ENCODE data around the gene AFDN. TPM values are rescaled to one million over a fixed set of nuclear protein-coding genes. Genes with fewer than 3 reads are reported as not detected.

The AFDN gene
- total RNA-seq, 1 donor from 2014 or later: 75.9 TPM

DNA sequence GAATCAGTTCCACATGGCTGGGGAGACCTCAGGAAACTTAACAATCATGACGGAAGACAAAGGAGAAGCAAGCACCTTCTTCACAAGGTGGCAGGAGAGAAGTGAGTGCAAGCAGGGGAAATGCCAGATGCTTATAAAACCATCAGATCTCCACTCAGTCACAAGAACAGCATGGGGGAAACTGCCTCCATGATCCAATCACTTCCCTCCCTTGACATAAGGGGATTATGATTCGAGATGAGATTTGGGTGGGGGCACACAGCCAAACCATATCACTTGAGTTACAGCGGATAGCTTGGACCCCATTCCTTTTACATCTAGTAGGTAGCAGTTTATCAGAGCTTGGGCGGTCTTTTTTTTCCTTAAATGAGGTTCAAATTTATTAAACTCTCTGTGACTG, 19.1 kb downstream of the AFDN start:
- Mint-ChIP-seq H3K27me3 (ENCODE audit: insufficient read depth) (peaks cover 18% of the 10 kb centered on the region), H3K36me3 (ENCODE audit: low read depth) (peaks cover 4% of the 10 kb centered on the region), H3K4me3 (no peak overlapping the region), H3K27ac (no peak overlapping the region), H3K9me3 (no peaks in the 10 kb centered on the region), H3K4me1 (ENCODE audit: low read depth) (peaks cover 21% of the 10 kb centered on the region)
- no peak for DNase-seq (ENCODE audit: low spot score)
- intact Hi-C loops (cut with micrococcal nuclease): no loop called here

DNA sequence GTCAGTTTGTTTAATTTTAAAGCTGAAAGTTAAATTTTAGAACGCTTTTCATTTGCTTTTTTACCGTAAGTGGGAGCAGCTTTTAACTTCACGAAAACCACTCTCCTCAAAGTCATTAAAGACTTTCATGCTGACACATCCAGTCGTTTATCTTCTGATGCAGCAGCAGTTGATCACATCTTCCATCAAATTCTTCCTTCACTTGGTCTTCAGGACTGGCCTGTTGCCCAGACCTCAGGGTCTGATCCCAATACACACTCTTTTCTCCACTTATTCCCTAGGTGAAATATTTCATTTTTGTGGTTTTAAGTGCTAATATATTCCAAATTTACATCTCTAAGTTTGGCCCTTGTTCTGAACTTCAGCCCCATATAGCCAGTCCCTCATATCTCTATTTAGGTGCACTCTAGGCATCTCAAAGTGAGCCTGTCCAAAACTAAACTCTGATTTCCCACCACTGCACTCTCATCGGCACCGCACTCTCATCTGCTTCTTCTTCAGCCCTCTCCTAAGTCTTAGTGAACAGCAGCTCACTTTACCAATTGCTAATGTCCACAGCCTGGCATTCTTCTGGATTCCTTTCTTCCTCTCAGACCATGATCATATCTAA, 20.4 kb downstream of the AFDN start:
- Mint-ChIP-seq H3K27me3 (ENCODE audit: insufficient read depth) (peaks cover 19% of the 10 kb centered on the region), H3K4me1 (ENCODE audit: low read depth) (peaks cover 31% of the 10 kb centered on the region), H3K36me3 (ENCODE audit: low read depth) (peaks cover 5% of the 10 kb centered on the region), H3K27ac (no peak overlapping the region), H3K9me3 (no peaks in the 10 kb centered on the region), H3K4me3 (no peak overlapping the region)
- intact Hi-C loops (cut with micrococcal nuclease): no loop called here
- no peak for DNase-seq (ENCODE audit: low spot score)

DNA sequence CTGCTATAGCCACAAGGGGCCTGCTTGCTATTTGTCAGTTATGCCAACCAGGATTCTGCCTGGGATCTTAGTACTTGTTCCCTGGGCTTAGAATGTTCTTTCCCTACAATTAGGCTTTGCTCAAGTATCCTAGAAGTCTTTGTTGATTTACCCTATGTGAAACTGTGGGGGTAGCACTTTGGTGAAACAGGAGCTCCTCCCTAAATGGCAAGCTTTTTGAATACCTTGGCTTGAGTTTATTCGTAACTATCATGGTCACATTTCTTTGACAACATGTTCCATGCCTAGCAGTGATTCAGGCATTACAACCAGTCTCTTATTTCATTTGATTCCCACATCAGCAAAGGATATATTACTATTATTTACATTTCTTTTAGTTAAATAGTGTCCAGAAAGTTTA, 21.2 kb downstream of the AFDN start:
- H3K27me3 Mint-ChIP-seq (ENCODE audit: insufficient read depth): peaks cover 17% of the 10 kb centered on the region
- intact Hi-C loops (cut with micrococcal nuclease): no loop called here
- no peak for DNase-seq (ENCODE audit: low spot score)
- peaks cover 5% of the 10 kb centered on the region for H3K36me3 Mint-ChIP-seq (ENCODE audit: low read depth)
- H3K27ac Mint-ChIP-seq: no peak overlapping the region
- H3K4me1 Mint-ChIP-seq (ENCODE audit: low read depth): peaks cover 36% of the 10 kb centered on the region
- no peak overlapping the region for H3K4me3 Mint-ChIP-seq
- no peaks in the 10 kb centered on the region for H3K9me3 Mint-ChIP-seq

DNA sequence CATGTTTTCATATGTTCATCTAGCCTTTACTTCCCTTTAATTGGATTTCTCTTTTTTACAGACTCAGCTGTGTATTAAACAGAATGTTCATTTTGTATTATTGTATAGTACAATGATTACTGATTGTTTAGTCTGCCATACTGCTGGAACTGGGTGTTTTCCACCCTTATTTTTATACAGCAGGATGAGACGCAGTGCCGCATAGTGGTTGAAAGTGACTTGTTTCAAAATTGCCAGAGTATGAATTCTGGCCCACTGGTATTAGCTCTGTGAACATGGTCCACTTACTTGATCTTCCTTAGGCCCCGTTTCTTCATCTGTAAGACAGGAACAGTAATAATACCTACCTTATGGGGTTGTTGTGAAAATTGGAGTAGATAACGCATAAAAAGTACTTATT, 22.1 kb downstream of the AFDN start:
- no peaks in the 10 kb centered on the region for H3K9me3 Mint-ChIP-seq
- intact Hi-C loops (cut with micrococcal nuclease): no loop called here
- no peak overlapping the region for H3K27ac Mint-ChIP-seq
- DNase-seq (ENCODE audit: low spot score): no peak
- peaks cover 5% of the 10 kb centered on the region for H3K36me3 Mint-ChIP-seq (ENCODE audit: low read depth)
- no peak overlapping the region for H3K4me3 Mint-ChIP-seq
- peaks cover 38% of the 10 kb centered on the region for H3K4me1 Mint-ChIP-seq (ENCODE audit: low read depth)
- H3K27me3 Mint-ChIP-seq (ENCODE audit: insufficient read depth): peaks cover 13% of the 10 kb centered on the region

DNA sequence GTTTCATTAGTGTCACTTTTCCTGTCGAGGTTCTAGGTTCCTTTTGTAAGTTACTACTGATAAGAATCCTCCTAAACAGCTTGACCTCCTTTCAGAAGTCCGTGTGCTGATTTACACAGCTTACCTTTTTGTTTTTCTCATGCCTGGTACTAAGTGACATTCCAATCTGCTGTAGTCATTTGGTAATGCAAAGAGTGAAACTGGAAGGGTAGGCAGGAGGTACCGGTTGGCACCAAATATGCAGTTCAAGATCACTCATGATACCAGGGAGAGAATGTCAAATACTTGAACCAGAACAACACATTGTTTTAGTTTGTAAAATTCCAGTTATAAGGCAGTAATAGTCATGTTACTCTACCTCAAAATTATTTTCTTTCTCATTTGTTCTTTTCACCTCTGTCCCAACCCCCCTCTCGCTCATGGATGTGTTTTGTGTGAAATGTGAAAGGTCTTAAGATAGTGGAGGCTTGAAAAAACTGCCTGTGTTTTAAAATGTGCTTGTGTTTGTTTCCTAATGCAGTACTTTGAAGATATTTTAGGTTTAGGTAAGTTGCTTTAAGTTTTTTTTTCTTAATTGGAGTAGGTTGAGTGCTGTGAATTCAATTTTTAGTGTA, 23.2 kb downstream of the AFDN start:
- intact Hi-C loops (cut with micrococcal nuclease): no loop called here
- H3K4me3 Mint-ChIP-seq: no peak overlapping the region
- DNase-seq (ENCODE audit: low spot score): no peak
- peaks cover 38% of the 10 kb centered on the region for H3K4me1 Mint-ChIP-seq (ENCODE audit: low read depth)
- H3K9me3 Mint-ChIP-seq: no peaks in the 10 kb centered on the region
- H3K36me3 Mint-ChIP-seq (ENCODE audit: low read depth): peaks cover 5% of the 10 kb centered on the region
- peaks cover 13% of the 10 kb centered on the region for H3K27me3 Mint-ChIP-seq (ENCODE audit: insufficient read depth)
- no peak overlapping the region for H3K27ac Mint-ChIP-seq

DNA sequence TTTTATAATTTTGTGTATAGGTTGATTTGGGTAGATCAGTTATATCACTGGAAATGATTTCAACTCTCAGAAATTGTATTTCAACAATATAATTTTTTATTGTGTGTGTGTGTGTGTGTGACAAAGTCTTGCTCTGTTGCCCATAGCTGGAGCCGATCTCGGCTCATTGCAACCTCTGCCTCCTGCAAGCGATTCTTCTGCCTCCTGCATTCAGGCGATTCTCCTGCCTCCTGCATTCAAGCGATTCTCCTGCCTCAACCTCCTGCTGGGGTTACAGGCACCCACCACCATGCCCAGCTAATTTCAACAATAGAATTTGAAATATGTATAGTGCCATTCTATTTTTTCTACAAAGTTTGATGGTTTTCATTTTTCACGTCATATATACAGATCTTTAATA, 24.1 kb downstream of the AFDN start:
- intact Hi-C loops (cut with micrococcal nuclease): no loop called here

DNA sequence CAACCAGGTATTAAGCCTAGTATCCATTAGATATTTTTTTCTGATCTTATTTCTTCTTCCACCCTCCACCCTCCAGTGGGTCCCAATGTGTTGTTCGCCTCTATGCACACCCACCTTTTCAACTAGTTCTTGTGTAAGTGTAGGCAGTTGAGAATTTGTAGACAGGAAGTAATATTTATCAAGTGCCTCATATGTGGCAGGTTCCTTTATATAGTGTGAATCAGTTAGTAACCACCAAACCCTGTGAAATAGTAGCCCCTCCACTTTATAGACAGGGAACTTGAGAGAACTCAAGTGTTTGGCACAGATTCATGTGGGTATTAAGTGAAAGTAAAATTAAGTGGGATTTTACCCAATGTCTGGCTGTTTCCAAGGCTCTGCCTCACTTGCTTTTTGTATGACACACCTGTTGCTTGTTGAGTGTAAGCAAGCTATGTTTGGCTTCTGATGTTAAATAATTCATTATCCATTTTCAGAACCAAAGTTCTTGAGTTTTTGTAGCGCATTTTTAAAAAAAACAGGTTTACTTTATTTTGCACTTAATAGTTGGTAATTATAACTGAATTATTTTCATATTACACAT, 24.8 kb downstream of the AFDN start:
- no peak for DNase-seq (ENCODE audit: low spot score)
- H3K27ac Mint-ChIP-seq: no peak overlapping the region
- no peak overlapping the region for H3K4me3 Mint-ChIP-seq
- H3K27me3 Mint-ChIP-seq (ENCODE audit: insufficient read depth): peaks cover 13% of the 10 kb centered on the region
- intact Hi-C loops (cut with micrococcal nuclease): no loop called here
- H3K4me1 Mint-ChIP-seq (ENCODE audit: low read depth): peaks cover 49% of the 10 kb centered on the region
- H3K9me3 Mint-ChIP-seq: no peaks in the 10 kb centered on the region
- peaks cover 5% of the 10 kb centered on the region for H3K36me3 Mint-ChIP-seq (ENCODE audit: low read depth)

More for the DNA sequence above, 24.1 kb downstream of the AFDN start:
- Mint-ChIP-seq H3K4me3 (no peak overlapping the region), H3K36me3 (ENCODE audit: low read depth) (peaks cover 5% of the 10 kb centered on the region), H3K4me1 (ENCODE audit: low read depth) (peaks cover 42% of the 10 kb centered on the region), H3K27ac (no peak overlapping the region), H3K9me3 (no peaks in the 10 kb centered on the region), H3K27me3 (ENCODE audit: insufficient read depth) (peaks cover 13% of the 10 kb centered on the region)
- no peak for DNase-seq (ENCODE audit: low spot score)

DNA sequence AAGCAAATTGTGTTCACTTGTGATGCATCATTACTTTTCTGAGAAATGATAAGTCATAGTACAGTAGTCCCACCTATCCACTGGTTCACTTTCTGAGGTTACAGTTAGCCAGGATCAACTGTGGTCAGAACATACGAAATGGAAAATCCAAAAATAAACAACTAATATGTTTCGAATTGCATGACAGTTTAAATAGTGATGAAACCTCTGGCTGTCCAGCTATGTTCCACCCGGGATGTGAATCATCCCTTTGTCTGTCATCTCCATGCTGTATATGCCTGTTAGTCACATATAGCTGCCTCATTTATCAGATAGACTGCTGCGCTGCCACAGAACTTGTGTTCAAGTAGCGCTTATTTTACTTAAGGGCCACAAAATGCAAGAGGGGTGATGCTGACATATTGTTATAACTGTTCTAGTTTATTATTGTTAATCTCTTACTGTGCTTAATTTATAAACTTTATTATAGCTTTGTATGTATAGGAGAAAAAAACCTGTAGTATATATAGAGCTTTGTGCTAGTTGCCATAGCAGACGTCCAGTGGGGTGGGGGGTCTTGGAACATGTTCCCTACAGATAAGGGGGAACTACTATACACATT, 29.2 kb downstream of the AFDN start:
- Mint-ChIP-seq H3K4me3 (peak overlapping the region; percentile 19), H3K27me3 (ENCODE audit: insufficient read depth) (peaks cover 18% of the 10 kb centered on the region), H3K36me3 (ENCODE audit: low read depth) (peaks cover 1% of the 10 kb centered on the region), H3K9me3 (no peaks in the 10 kb centered on the region), H3K27ac (peak overlapping the region; percentile 77), H3K4me1 (ENCODE audit: low read depth) (peaks cover 48% of the 10 kb centered on the region)
- intact Hi-C loops (cut with micrococcal nuclease): no loop called here
- DNase-seq (ENCODE audit: low spot score): no peak

DNA sequence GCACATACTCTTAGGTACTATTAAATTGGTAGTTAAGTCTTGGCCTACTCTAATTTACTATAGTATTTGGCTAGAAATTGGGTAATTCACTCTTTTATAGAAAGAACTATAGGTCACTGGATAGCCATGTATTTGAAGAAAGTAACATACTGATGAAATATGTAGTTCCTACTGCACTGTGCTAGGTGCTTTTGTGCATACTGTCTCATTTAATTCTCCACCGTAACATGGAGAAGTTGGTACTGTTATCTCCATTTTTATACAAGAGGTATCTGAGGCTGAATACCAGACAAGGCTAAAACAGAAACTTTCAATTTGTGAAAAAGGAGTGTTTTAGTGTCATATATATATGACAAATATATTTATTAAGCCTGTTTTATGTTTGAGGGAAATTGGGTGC, 29.8 kb downstream of the AFDN start:
- Mint-ChIP-seq H3K36me3 (ENCODE audit: low read depth) (no peaks in the 10 kb centered on the region), H3K4me1 (ENCODE audit: low read depth) (peaks cover 43% of the 10 kb centered on the region), H3K27ac (no peak overlapping the region), H3K9me3 (no peaks in the 10 kb centered on the region), H3K27me3 (ENCODE audit: insufficient read depth) (peaks cover 18% of the 10 kb centered on the region), H3K4me3 (no peak overlapping the region)
- intact Hi-C loops (cut with micrococcal nuclease): no loop called here
- DNase-seq (ENCODE audit: low spot score): no peak

DNA sequence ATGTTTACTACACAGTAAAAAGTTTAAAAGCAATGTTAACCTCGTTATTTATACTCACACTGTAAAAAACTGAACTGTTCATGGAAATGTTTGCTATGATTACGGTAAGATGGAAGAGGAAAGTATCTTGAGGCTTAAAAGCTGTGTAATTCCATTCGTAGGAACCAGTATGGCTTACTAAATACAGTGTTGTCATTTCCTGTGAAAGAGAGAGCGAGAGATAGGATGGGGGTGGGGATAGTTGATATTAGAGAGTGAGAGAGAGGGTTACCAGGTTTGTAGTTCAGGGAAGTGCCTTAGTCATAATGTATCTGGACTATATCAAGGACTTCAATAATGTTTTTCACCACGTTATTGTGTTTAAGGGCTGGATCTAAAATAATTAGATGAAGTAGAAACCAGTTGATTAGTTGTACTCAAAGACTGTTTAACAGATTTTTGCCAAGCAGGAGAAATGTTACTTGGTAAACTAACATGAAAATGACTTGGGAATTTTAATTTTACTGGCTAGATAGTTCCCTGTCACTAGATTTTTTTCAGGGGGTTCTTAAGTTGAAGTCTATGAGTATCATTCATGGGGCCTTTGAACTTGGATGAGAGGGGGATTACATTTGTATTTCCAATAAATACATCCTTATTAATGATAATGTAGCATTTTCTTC, 30.4 kb downstream of the AFDN start:
- Mint-ChIP-seq H3K4me1 (ENCODE audit: low read depth) (peaks cover 38% of the 10 kb centered on the region), H3K36me3 (ENCODE audit: low read depth) (no peaks in the 10 kb centered on the region), H3K9me3 (no peaks in the 10 kb centered on the region), H3K27me3 (ENCODE audit: insufficient read depth) (peaks cover 18% of the 10 kb centered on the region), H3K27ac (no peak overlapping the region), H3K4me3 (no peak overlapping the region)
- no peak for DNase-seq (ENCODE audit: low spot score)
- intact Hi-C loops (cut with micrococcal nuclease): loop anchor here (1.0 kb wide), 1 partner anchor 24 kb away; no protein-coding TSS in a partner anchor

DNA sequence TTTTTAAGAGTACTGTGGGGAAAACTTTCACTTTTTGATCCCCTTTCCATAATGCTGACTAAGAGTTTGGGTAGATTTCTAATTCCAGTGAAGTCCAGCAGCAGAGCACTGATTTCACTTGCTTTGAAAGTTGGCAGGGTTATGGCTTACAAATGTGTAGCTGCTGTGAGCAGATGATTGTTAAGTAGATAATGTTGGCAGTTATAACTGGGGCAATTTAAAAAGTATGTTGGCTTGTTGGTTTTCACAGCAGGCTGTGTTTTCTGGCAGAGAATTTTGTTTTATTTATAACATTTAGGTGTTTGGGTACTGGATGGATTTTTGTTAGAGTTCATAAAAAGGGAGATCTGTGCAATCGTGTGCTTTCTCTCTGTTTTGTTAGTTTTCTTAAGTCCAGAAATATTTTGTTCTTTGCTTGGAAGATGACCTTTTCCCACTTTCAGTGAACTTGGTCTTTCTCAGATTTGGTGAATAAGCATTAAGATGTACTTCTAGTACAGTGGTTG, 31.4 kb downstream of the AFDN start:
- H3K4me1 Mint-ChIP-seq (ENCODE audit: low read depth): peaks cover 32% of the 10 kb centered on the region
- intact Hi-C loops (cut with micrococcal nuclease): no loop called here
- H3K36me3 Mint-ChIP-seq (ENCODE audit: low read depth): no peaks in the 10 kb centered on the region
- no peak overlapping the region for H3K4me3 Mint-ChIP-seq
- no peak overlapping the region for H3K27ac Mint-ChIP-seq
- no peak for DNase-seq (ENCODE audit: low spot score)
- peaks cover 18% of the 10 kb centered on the region for H3K27me3 Mint-ChIP-seq (ENCODE audit: insufficient read depth)
- H3K9me3 Mint-ChIP-seq: no peaks in the 10 kb centered on the region

DNA sequence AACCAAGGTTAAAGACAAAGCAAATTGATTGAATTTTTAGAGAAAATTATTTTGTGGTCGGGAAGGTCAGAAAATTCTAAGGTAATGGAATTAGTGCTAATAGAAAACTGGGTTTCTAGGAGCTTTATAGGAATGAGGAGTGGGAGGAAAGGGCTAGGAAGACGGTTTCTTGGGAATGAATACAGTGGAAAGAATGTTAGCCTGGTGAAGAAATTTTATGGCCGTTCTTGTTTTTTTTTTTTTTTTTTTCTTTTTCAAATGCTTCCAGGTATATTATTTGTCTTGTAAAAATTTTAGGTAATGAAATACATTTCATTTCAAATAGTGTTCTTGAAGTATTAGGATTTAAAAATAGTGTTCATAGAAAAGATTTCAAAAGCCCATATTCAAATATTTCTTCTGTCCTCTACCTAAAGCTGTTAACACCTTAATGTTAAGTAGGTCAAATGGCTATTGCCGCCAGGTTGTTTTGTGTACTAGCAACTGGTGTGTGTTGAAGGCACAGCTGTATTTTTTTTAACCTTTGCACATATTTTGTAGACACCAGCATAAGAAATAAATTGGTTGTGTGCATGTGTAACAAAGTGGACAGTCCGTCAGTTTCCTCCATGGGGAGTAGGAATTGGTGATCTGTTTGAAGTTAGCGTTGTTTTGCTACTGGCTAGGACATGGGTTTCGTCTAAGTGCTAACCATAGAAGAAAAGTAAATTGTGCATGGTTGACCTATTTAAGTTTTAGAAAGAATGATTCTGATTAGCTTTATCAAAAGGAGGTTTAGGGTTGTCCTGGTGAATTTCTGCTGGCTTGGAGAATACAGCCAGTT, 32.3 kb downstream of the AFDN start:
- H3K27ac Mint-ChIP-seq: no peak overlapping the region
- peaks cover 33% of the 10 kb centered on the region for H3K4me1 Mint-ChIP-seq (ENCODE audit: low read depth)
- no peak overlapping the region for H3K4me3 Mint-ChIP-seq
- H3K27me3 Mint-ChIP-seq (ENCODE audit: insufficient read depth): peaks cover 18% of the 10 kb centered on the region
- no peaks in the 10 kb centered on the region for H3K36me3 Mint-ChIP-seq (ENCODE audit: low read depth)
- H3K9me3 Mint-ChIP-seq: no peaks in the 10 kb centered on the region
- DNase-seq (ENCODE audit: low spot score): no peak
- intact Hi-C loops (cut with micrococcal nuclease): no loop called here
